CD1c-positive myeloid dendritic cell (primary cell): ENCODE results near the gene SPHK1.

Source experiments
- DNase-seq: peaks from one replicate; pipeline ENCODE4 v3.0.0-alpha.2; 2016; ENCODE audit errors: extremely low spot score

Gene SPHK1

GRCh38 chr17:76433693-76434092 lies 49.3 kb downstream of the SPHK1 start:
- DNase-seq = no peak

- no peak for DNase-seq
These were observed 50.5 kb downstream of the SPHK1 start for GRCh38 chr17:76434870-76435269.

- no peak for DNase-seq
These were observed 51.3 kb downstream of the SPHK1 start for GRCh38 chr17:76435751-76436150.
